Measurements from ENCODE around the gene TCOF1.

TCOF1 gene

GRCh38 chr5:150357326-150358260, at the start of gene TCOF1:
Gene TCOF1 (plus strand): TSS chr5:150357697. CDS start chr5:150357747, 50 bp downstream.
- peak; percentile 39 for DNase-seq

GRCh38 chr5:150309101-150309885, 48.2 kb upstream of the TCOF1 start:
- no peak for DNase-seq

- DNase-seq = no peak
Measured at GRCh38 chr5:150309886-150310239, 47.6 kb upstream of the TCOF1 start.

GRCh38 chr5:150310246-150310645, 47.3 kb upstream of the TCOF1 start:
- DNase-seq = no peak

GRCh38 chr5:150311015-150311692, 46.3 kb upstream of the TCOF1 start:
- no peak for DNase-seq

- no peak for DNase-seq
Measured at GRCh38 chr5:150312518-150312917, 45.0 kb upstream of the TCOF1 start.

GRCh38 chr5:150313501-150313900, 44.0 kb upstream of the TCOF1 start:
- no peak for DNase-seq

- DNase-seq = no peak
Measured at GRCh38 chr5:150313921-150314716, 43.4 kb upstream of the TCOF1 start.

- no peak for DNase-seq
Measured at GRCh38 chr5:150315245-150315644, 42.3 kb upstream of the TCOF1 start.

GRCh38 chr5:150316320-150316719, 41.2 kb upstream of the TCOF1 start:
- no peak for DNase-seq

GRCh38 chr5:150317048-150318003, 40.2 kb upstream of the TCOF1 start:
- no peak for DNase-seq

- DNase-seq = no peak
Measured at GRCh38 chr5:150318613-150319483, 38.6 kb upstream of the TCOF1 start.

GRCh38 chr5:150319484-150319790, 38.1 kb upstream of the TCOF1 start:
- no peak for DNase-seq

GRCh38 chr5:150320044-150320613, 37.4 kb upstream of the TCOF1 start:
- no peak for DNase-seq

GRCh38 chr5:150321211-150321610, 36.3 kb upstream of the TCOF1 start:
- no peak for DNase-seq

- no peak for DNase-seq
Measured at GRCh38 chr5:150321784-150322183, 35.7 kb upstream of the TCOF1 start.

- DNase-seq = no peak
Measured at GRCh38 chr5:150322202-150322601, 35.3 kb upstream of the TCOF1 start.

- no peak for DNase-seq
Measured at GRCh38 chr5:150323092-150323491, 34.4 kb upstream of the TCOF1 start.

- no peak for DNase-seq
Measured at GRCh38 chr5:150323819-150324218, 33.7 kb upstream of the TCOF1 start.

GRCh38 chr5:150325426-150325825, 32.1 kb upstream of the TCOF1 start:
- no peak for DNase-seq

Data from NCI-H1417 treated with DMSO at 0.1 percent for 48 hours (cell line).